Natural killer cell (primary cell): Measurements from ENCODE around the gene KRT71. TPM values are rescaled to one million over a fixed set of nuclear protein-coding genes. Genes with fewer than 3 reads are reported as not detected.
A peak's percentile ranks its signal among the peaks of the same experiment; 100 is the strongest.

Experiments
- ATAC-seq, 3 donors: fragments of 150-1000 bp in 2 of 3; fragments of 200-7000 bp in 1 of 3; cut with Tn5 transposase; 1 replicate in 1 of 3; 2 replicates in 2 of 3; pipeline ENCODE4 v1.10.0; 2021; ENCODE audit warnings: mild to moderate bottlenecking in 2 of 3, moderate library complexity in 2 of 3
- DNase-seq, 2 donors: peaks; one replicate each; pipeline versions ENCODE4 v3.0.0 to v3.0.0-alpha.2; 2013 to 2021; ENCODE audit warnings: mixed read lengths in 1 of 2
- H3K27ac ChIP-seq: one replicate; pipeline ENCODE4 v1.5.1; 2013; ENCODE audit warnings: mild to moderate bottlenecking, low read length
- H3K27me3 ChIP-seq: one replicate; pipeline ENCODE4 v1.6.1; 2013; ENCODE audit warnings: low read length; ENCODE audit not compliant: control insufficient read depth, insufficient read depth
- H3K36me3 ChIP-seq: one replicate; pipeline ENCODE4 v1.6.1; 2013; ENCODE audit warnings: low read length; ENCODE audit not compliant: control insufficient read depth, insufficient read depth
- H3K4me1 ChIP-seq: one replicate; pipeline ENCODE4 v1.6.1; 2013; ENCODE audit warnings: low read length; ENCODE audit not compliant: control insufficient read depth, insufficient read depth
- H3K4me3 ChIP-seq: one replicate; pipeline ENCODE4 v1.5.1; 2013; ENCODE audit warnings: low read length
- H3K9me3 ChIP-seq: one replicate; pipeline ENCODE4 v1.6.1; 2013; ENCODE audit warnings: low read length; ENCODE audit not compliant: control insufficient read depth, insufficient read depth
- H3K27ac Mint-ChIP-seq, 2 donors: one replicate each; pipeline ENCODE4 v1.8.0; 2022; ENCODE audit warnings: mild to moderate bottlenecking in 2 of 2, mixed read lengths in 2 of 2, moderate library complexity in 1 of 2
- H3K27me3 Mint-ChIP-seq, 2 donors: one replicate each; pipeline ENCODE4 v1.8.0; 2022; ENCODE audit warnings: low read depth in 2 of 2, mixed read lengths in 2 of 2
- H3K36me3 Mint-ChIP-seq: one replicate; pipeline ENCODE4 v1.8.0; 2022; ENCODE audit warnings: mixed read lengths
- H3K4me1 Mint-ChIP-seq, 2 donors: one replicate each; pipeline ENCODE4 v1.8.0; 2022; ENCODE audit warnings: mixed read lengths in 2 of 2
- H3K4me3 Mint-ChIP-seq: one replicate; pipeline ENCODE4 v1.8.0; 2022; ENCODE audit warnings: mild to moderate bottlenecking, moderate library complexity, mixed read lengths
- H3K9me3 Mint-ChIP-seq, 2 donors: one replicate each; pipeline ENCODE4 v1.8.0; 2022; ENCODE audit warnings: mixed read lengths in 2 of 2
- WGBS: methylation state at CpG from one replicate; pipeline ENCODE4 v1.1.7; 2013; ENCODE audit warnings: missing lambda C conversion rate; ENCODE audit not compliant: insufficient coverage; 5-methylcytosine and 5-hydroxymethylcytosine counted together
- intact Hi-C: fragments of 100-400 bp; cut with micrococcal nuclease; formaldehyde crosslinking; loops from one replicate; pipeline ENCODE4 v1.14.2; 2022
- total RNA-seq, 4 donors: library from RNA; stranded (reverse); fragments of 120-200 nt in 1 of 4; gene quantifications; one replicate each; pipeline versions ENCODE4 v1.2.3 to v1.2.4, GENCODE V29; 2013 to 2022
- TF ChIP-seq, protein P1 (sequence below): fragments of 200-600 bp; IDR thresholded peaks from one replicate; pipeline ENCODE4 v1.8.0; 2022; ENCODE audit warnings: antibody characterized with exemption

The KRT71 gene
- total RNA-seq, 3 donors from 2014 or later (not counting 1 experiment from before 2014, with no cell fraction given) = not detected

DNA sequence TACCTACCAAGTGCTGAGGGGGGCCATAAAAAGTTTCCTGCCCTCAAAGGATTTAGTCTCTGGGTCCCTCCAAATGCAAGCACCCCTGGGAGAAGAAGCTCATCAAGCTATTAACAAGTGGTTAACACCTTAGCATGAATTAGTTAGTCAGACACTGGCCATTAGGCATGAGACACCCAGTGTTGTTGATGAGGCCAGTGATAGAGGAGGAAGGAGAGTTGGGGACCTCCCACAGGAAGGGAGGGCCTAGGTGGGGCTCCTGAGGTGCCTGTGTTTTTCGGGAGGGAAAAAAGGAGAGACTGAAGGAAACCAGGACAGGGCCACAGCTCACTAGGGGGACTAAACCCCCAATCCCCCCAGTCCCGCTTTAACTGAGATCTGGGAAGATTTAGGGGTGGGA is 4.5 kb upstream of the KRT71 start:
- Mint-ChIP-seq H3K4me3 (peak overlapping the region; percentile 82), H3K27ac (peak overlapping the region; percentile 47 to 91), H3K27me3 (no peaks in the 10 kb centered on the region), H3K9me3 (no peaks in the 10 kb centered on the region), H3K36me3 (no peaks in the 10 kb centered on the region), H3K4me1 (peaks cover 82% of the 10 kb centered on the region in 2 donors)
- no peaks in the 10 kb centered on the region for H3K27me3 ChIP-seq
- TF ChIP-seq, protein P1, sequence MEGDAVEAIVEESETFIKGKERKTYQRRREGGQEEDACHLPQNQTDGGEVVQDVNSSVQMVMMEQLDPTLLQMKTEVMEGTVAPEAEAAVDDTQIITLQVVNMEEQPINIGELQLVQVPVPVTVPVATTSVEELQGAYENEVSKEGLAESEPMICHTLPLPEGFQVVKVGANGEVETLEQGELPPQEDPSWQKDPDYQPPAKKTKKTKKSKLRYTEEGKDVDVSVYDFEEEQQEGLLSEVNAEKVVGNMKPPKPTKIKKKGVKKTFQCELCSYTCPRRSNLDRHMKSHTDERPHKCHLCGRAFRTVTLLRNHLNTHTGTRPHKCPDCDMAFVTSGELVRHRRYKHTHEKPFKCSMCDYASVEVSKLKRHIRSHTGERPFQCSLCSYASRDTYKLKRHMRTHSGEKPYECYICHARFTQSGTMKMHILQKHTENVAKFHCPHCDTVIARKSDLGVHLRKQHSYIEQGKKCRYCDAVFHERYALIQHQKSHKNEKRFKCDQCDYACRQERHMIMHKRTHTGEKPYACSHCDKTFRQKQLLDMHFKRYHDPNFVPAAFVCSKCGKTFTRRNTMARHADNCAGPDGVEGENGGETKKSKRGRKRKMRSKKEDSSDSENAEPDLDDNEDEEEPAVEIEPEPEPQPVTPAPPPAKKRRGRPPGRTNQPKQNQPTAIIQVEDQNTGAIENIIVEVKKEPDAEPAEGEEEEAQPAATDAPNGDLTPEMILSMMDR = no peak
- peak overlapping the region; percentile 57 for H3K27ac ChIP-seq
- H3K9me3 ChIP-seq = no peaks in the 10 kb centered on the region
- peaks cover 87% of the 10 kb centered on the region for H3K4me1 ChIP-seq
- ATAC-seq (peak in 1 of 3 donors; percentile 16), DNase-seq (peak in 1 of 2 donors; percentile 28)
- intact Hi-C loops = no loop called here
- H3K36me3 ChIP-seq = no peaks in the 10 kb centered on the region
- 80% methylated on average over 1 of the region's 2 CpGs for WGBS
- no peak overlapping the region for H3K4me3 ChIP-seq

DNA sequence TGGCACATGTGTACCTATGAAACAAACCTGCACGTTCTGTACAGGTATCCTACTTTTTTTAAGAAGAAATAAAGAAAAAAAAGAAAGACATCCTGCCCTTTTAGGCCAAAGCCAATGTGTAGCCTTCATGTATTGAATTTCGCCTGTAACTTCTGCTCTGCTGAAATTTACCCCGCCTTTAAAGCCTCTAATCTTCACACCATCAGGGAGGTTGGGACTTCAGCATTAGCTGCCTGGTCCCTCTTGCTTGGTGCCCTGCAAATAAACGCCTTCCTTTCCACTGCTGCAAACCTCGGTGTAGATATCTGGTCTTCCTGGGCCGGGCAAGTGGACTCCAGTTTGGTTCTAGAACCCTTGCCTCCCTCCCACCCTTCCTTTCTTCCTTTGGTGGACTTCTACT is 2.6 kb upstream of the KRT71 start:
- Mint-ChIP-seq H3K4me3 (peak overlapping the region; percentile 71), H3K27ac (peak overlapping the region; percentile 47 to 91), H3K4me1 (peaks cover 70 to 71% of the 10 kb centered on the region in 2 donors), H3K36me3 (no peaks in the 10 kb centered on the region), H3K27me3 (peaks cover 0 to 6% of the 10 kb centered on the region in 2 donors), H3K9me3 (no peaks in the 10 kb centered on the region)
- DNase-seq (peak in 1 of 2 donors; percentile 67), ATAC-seq (peak; percentile 39 to 60 (median 54))
- H3K4me1 ChIP-seq = peaks cover 74% of the 10 kb centered on the region
- no peaks in the 10 kb centered on the region for H3K9me3 ChIP-seq
- H3K4me3 ChIP-seq = no peak overlapping the region
- intact Hi-C loops = no loop called here
- TF ChIP-seq, protein P1 = no peak
- WGBS = 27% methylated on average over 6 of the region's 6 CpGs
- peak overlapping the region; percentile 37 for H3K27ac ChIP-seq
- no peaks in the 10 kb centered on the region for H3K36me3 ChIP-seq
- H3K27me3 ChIP-seq = no peaks in the 10 kb centered on the region

GRCh38 chr12:52552055-52552454 is 890 bp downstream of the KRT71 start:
- peaks cover 38 to 41% of the 10 kb centered on the region in 2 donors for H3K4me1 Mint-ChIP-seq
- no peaks in the 10 kb centered on the region for H3K9me3 Mint-ChIP-seq
- Histone ChIP-seq H3K4me3 (no peak overlapping the region), H3K27me3 (no peaks in the 10 kb centered on the region), H3K27ac (no peak overlapping the region), H3K9me3 (no peaks in the 10 kb centered on the region), H3K36me3 (no peaks in the 10 kb centered on the region), H3K4me1 (peaks cover 39% of the 10 kb centered on the region)
- WGBS = 80% methylated on average over 5 of the region's 5 CpGs
- peaks cover 0 to 13% of the 10 kb centered on the region in 2 donors for H3K27me3 Mint-ChIP-seq
- TF ChIP-seq, protein P1 = no peak
- H3K27ac Mint-ChIP-seq = no peak overlapping the region
- intact Hi-C loops = no loop called here
- DNase-seq (no peak), ATAC-seq (no peak)
- no peaks in the 10 kb centered on the region for H3K36me3 Mint-ChIP-seq
- H3K4me3 Mint-ChIP-seq = no peak overlapping the region

GRCh38 chr12:52551216-52551865 is 1.6 kb downstream of the KRT71 start:
- H3K4me1 Mint-ChIP-seq = peaks cover 36 to 41% of the 10 kb centered on the region in 2 donors
- TF ChIP-seq, protein P1 = no peak

More at GRCh38 chr12:52551216-52551865, 1.6 kb downstream of the KRT71 start:
- no peak for DNase-seq
- 67% methylated on average over 6 of the region's 6 CpGs for WGBS
- no peaks in the 10 kb centered on the region for H3K27me3 ChIP-seq
- H3K9me3 ChIP-seq = no peaks in the 10 kb centered on the region
- intact Hi-C loops = no loop called here
- no peak overlapping the region for H3K4me3 ChIP-seq
- Mint-ChIP-seq H3K27ac (no peak overlapping the region), H3K36me3 (no peaks in the 10 kb centered on the region), H3K4me3 (no peak overlapping the region), H3K27me3 (peaks cover 0 to 17% of the 10 kb centered on the region in 2 donors), H3K9me3 (no peaks in the 10 kb centered on the region)
- no peak overlapping the region for H3K27ac ChIP-seq
- H3K36me3 ChIP-seq = no peaks in the 10 kb centered on the region
- ATAC-seq = no peak
- peaks cover 32% of the 10 kb centered on the region for H3K4me1 ChIP-seq
